SK-N-SH (cell line): ENCODE results near the gene PTPRC. TPM values are rescaled to one million over a fixed set of nuclear protein-coding genes. Genes with fewer than 3 reads are reported as not detected.

Experiments
- CTCF ChIA-PET: fragments of 300-600, 350-600 bp; formaldehyde crosslinking; extraction: SDS; loops from one replicate; lab custom pipeline; 2021; lab: Yijun Ruan, JAX
- POLR2A ChIA-PET: fragments of 350-600 bp; sonication (Branson Sonifier 250); formaldehyde crosslinking; extraction: SDS; loops from one replicate; lab custom pipeline; 2020; ENCODE audit warnings: antibody characterized with exemption, inconsistent platforms; lab: Yijun Ruan, JAX
- DNase-seq: peaks from one replicate; pipeline ENCODE4 v3.0.0; 2012
- H2AFZ ChIP-seq: fragments of 200-600 bp; sonication (generic); 2 replicates; pipeline ENCODE4 v1.8.1; 2016; ENCODE audit warnings: antibody characterized with exemption, mild to moderate bottlenecking, low read depth
- H3F3A ChIP-seq: fragments of 200-600 bp; sonication (generic); replicated peaks from 2 replicates; pipeline ENCODE3; 2016; ENCODE audit warnings: antibody characterized with exemption, mild to moderate bottlenecking; ENCODE audit not compliant: insufficient read depth
- H3K27ac ChIP-seq, 2 experiments: fragments of 200-500 bp in 1 of 2; fragments of 200-600 bp in 1 of 2; sonication (Bioruptor generic) in 1 of 2; sonication (generic), shearing (Covaris generic) in 1 of 2; 2 replicates each; pipeline versions ENCODE4 v1.5.1 to v1.6.1; 2014 to 2016; ENCODE audit warnings: low read depth in 2 of 2, inconsistent platforms in 1 of 2, low read length in 1 of 2, mild to moderate bottlenecking in 1 of 2, mixed read lengths in 1 of 2
- H3K27me3 ChIP-seq: fragments of 200-600 bp; sonication (generic), shearing (Covaris generic); 2 replicates; pipeline ENCODE4 v1.6.1; 2016; ENCODE audit warnings: mixed run types; ENCODE audit not compliant: insufficient read depth
- H3K36me3 ChIP-seq, 2 experiments: fragments of 200-500 bp in 1 of 2; fragments of 200-600 bp in 1 of 2; sonication (Bioruptor generic) in 1 of 2; sonication (generic) in 1 of 2; replicated peaks in 1 of 2; 2 replicates each; pipeline versions ENCODE3 to v1.5.1; 2014 to 2016; ENCODE audit warnings: low read length in 1 of 2, mild to moderate bottlenecking in 1 of 2; ENCODE audit not compliant: insufficient read depth in 2 of 2, control insufficient read depth in 1 of 2
- H3K4me1 ChIP-seq, 2 experiments: fragments of 200-500 bp in 1 of 2; fragments of 200-600 bp in 1 of 2; sonication (Bioruptor generic) in 1 of 2; sonication (generic), shearing (Covaris generic) in 1 of 2; 2 replicates each; pipeline versions ENCODE4 v1.5.1 to v1.6.1; 2014 to 2016; ENCODE audit warnings: low read depth in 1 of 2, low read length in 1 of 2, mixed run types in 1 of 2; ENCODE audit not compliant: insufficient read depth in 2 of 2, control insufficient read depth in 1 of 2
- H3K4me2 ChIP-seq: fragments of 200-600 bp; sonication (generic), shearing (Covaris generic); 2 replicates; pipeline ENCODE4 v1.6.1; 2017; ENCODE audit warnings: mixed run types
- H3K4me3 ChIP-seq, 2 experiments: fragments of 200-500 bp in 1 of 2; fragments of 200-600 bp in 1 of 2; sonication (Bioruptor generic) in 1 of 2; sonication (generic), shearing (Covaris generic) in 1 of 2; 2 replicates each; pipeline versions ENCODE4 v1.5.1 to v1.8.1; 2014 to 2016; ENCODE audit warnings: low read depth in 2 of 2, inconsistent platforms in 1 of 2, low read length in 1 of 2, mild to moderate bottlenecking in 1 of 2, mixed read lengths in 1 of 2, moderate library complexity in 1 of 2
- H3K79me2 ChIP-seq: fragments of 200-600 bp; sonication (generic); 2 replicates; pipeline ENCODE4 v1.8.1; 2017; ENCODE audit warnings: mild to moderate bottlenecking; ENCODE audit not compliant: insufficient read depth
- H3K9ac ChIP-seq: fragments of 200-600 bp; sonication (generic); 2 replicates; pipeline ENCODE4 v1.6.1; 2017; ENCODE audit warnings: mixed run types
- H3K9me2 ChIP-seq: fragments of 200-600 bp; sonication (generic); 2 replicates; pipeline ENCODE4 v1.6.1; 2017; ENCODE audit warnings: mixed run types
- H3K9me3 ChIP-seq: fragments of 200-600 bp; sonication (generic); 2 replicates; pipeline ENCODE4 v1.6.1; 2017; ENCODE audit warnings: mixed run types, mild to moderate bottlenecking, moderate library complexity
- H4K20me1 ChIP-seq: fragments of 200-600 bp; sonication (generic); 2 replicates; pipeline ENCODE4 v1.6.1; 2017; ENCODE audit warnings: mild to moderate bottlenecking, mixed run types; ENCODE audit not compliant: insufficient read depth
- ELF1 ChIP-seq: IDR thresholded peaks from 2 replicates; pipeline ENCODE4 v1.4.0; 2012
- EP300 ChIP-seq, 2 experiments: IDR thresholded peaks; 2 replicates each; pipeline versions ENCODE4 v1.4.0 to v1.6.1; 2012; ENCODE audit warnings: borderline replicate concordance in 1 of 2, low read depth in 1 of 2, low read length in 1 of 2
- FOSL2 ChIP-seq: IDR thresholded peaks from 2 replicates; pipeline ENCODE4 v1.4.0; 2012; ENCODE audit warnings: low read depth, mild to moderate bottlenecking, moderate library complexity, borderline replicate concordance
- FOXM1 ChIP-seq: IDR thresholded peaks from 2 replicates; pipeline ENCODE4 v1.4.0; 2012; ENCODE audit warnings: low read depth, mild to moderate bottlenecking
- JUND ChIP-seq: IDR thresholded peaks from 2 replicates; pipeline ENCODE4 v1.4.0; 2012
- MEF2A ChIP-seq: IDR thresholded peaks from 2 replicates; pipeline ENCODE4 v1.4.0; 2012; ENCODE audit warnings: low read depth, borderline replicate concordance
- MXI1 ChIP-seq: IDR thresholded peaks from 2 replicates; pipeline ENCODE4 v1.6.1; 2012; ENCODE audit warnings: mild to moderate bottlenecking, low read depth, low read length, improper control_type of control experiment
- NFIC ChIP-seq: IDR thresholded peaks from 2 replicates; pipeline ENCODE4 v1.4.0; 2012; ENCODE audit warnings: borderline replicate concordance
- POLR2AphosphoS5 ChIP-seq: IDR thresholded peaks from 2 replicates; pipeline ENCODE4 v1.6.1; 2012; ENCODE audit warnings: low read depth, low read length
- SMC3 ChIP-seq: IDR thresholded peaks from 2 replicates; pipeline ENCODE4 v1.6.1; 2012; ENCODE audit warnings: low read depth, low read length, improper control_type of control experiment
- TCF12 ChIP-seq: IDR thresholded peaks from 2 replicates; pipeline ENCODE4 v1.4.0; 2012
- YY1 ChIP-seq: IDR thresholded peaks from 2 replicates; pipeline ENCODE4 v1.4.0; 2012; ENCODE audit warnings: low read depth, mild to moderate bottlenecking
- WGBS: methylation state at CpG from one replicate; pipeline ENCODE4 v1.1.6; 2017; ENCODE audit warnings: low lambda C conversion rate; 5-methylcytosine and 5-hydroxymethylcytosine counted together
- polyA plus RNA-seq, 3 experiments: library from polyadenylated mRNA; depleted of rRNA; stranded (reverse); fragments of >200 nt; gene quantifications; 2 replicates each; pipeline ENCODE4 v1.2.3, GENCODE V29; 2012
- TF ChIP-seq, protein P1 (sequence below): fragments of 200-600 bp; sonication (generic); IDR thresholded peaks from 2 replicates; pipeline ENCODE4 v1.6.1; 2017; ENCODE audit warnings: antibody characterized with exemption, mild to moderate bottlenecking, moderate library complexity
- TF ChIP-seq, protein P2 (sequence below): IDR thresholded peaks from 2 replicates; pipeline ENCODE4 v1.6.1; 2012; ENCODE audit warnings: mild to moderate bottlenecking, low read depth, low read length, moderate library complexity
- TF ChIP-seq, protein P3 (sequence below): fragments of 150-350 bp; IDR thresholded peaks from 2 replicates; pipeline ENCODE4 v1.6.1; 2016; ENCODE audit warnings: mild to moderate bottlenecking, low read depth, low read length

PTPRC gene
- polyA plus RNA-seq, 1 of the 3 experiments (the other 2 are of a cell fraction) = 0.03 TPM

DNA sequence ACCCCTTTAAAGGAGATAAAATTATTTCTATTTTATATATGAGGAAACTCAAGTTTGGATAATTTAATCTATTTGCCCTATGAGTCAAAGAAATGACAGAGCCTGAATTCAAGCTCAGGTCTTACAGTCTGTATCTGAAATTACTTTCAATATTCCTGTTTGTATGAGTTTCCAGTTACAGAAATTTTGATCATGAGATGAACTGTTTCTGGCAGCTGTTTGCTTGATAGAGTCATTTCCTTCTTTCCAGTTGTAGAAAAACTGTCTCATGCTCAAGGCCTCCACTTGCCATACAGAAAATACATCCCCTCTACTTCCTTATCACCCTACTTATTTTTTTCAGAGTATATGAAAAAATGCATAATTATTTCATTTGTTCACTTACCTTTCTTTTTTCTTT, 87.6 kb downstream of the PTPRC start:
- H2AFZ ChIP-seq = peak overlapping the region; percentile 64
- no peaks in the 10 kb centered on the region for H4K20me1 ChIP-seq
- no peak overlapping the region for H3K4me2 ChIP-seq
- H3K27me3 ChIP-seq = no peaks in the 10 kb centered on the region
- no peaks in the 10 kb centered on the region for H3K9me2 ChIP-seq
- no peaks in the 10 kb centered on the region for H3K9me3 ChIP-seq
- H3K27ac ChIP-seq = peak overlapping the region in 1 of 2 experiments; percentile 75; a peak in 3 of 4 replicates
- no peak for DNase-seq
- H3K36me3 ChIP-seq = no peaks in the 10 kb centered on the region
- TF ChIP-seq FOXM1 (no peak), TCF12 (peak; percentile 20; the same call in 1 of the 2 replicates), FOSL2 (peak; percentile 30; the same call in 1 of the 2 replicates), MXI1 (no peak), NFIC (no peak), JUND (peak; percentile 38; the same call in 1 of the 2 replicates), EP300 (IDR thresholded peaks at IDR 0.05; ENCODE audit: borderline replicate concordance in 1 of 2, low read depth in 1 of 2, low read length in 1 of 2) (no peak), MEF2A (no peak), POLR2AphosphoS5 (no peak)
- TF ChIP-seq, protein P1, sequence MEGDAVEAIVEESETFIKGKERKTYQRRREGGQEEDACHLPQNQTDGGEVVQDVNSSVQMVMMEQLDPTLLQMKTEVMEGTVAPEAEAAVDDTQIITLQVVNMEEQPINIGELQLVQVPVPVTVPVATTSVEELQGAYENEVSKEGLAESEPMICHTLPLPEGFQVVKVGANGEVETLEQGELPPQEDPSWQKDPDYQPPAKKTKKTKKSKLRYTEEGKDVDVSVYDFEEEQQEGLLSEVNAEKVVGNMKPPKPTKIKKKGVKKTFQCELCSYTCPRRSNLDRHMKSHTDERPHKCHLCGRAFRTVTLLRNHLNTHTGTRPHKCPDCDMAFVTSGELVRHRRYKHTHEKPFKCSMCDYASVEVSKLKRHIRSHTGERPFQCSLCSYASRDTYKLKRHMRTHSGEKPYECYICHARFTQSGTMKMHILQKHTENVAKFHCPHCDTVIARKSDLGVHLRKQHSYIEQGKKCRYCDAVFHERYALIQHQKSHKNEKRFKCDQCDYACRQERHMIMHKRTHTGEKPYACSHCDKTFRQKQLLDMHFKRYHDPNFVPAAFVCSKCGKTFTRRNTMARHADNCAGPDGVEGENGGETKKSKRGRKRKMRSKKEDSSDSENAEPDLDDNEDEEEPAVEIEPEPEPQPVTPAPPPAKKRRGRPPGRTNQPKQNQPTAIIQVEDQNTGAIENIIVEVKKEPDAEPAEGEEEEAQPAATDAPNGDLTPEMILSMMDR = no peak
- TF ChIP-seq, protein P2, sequence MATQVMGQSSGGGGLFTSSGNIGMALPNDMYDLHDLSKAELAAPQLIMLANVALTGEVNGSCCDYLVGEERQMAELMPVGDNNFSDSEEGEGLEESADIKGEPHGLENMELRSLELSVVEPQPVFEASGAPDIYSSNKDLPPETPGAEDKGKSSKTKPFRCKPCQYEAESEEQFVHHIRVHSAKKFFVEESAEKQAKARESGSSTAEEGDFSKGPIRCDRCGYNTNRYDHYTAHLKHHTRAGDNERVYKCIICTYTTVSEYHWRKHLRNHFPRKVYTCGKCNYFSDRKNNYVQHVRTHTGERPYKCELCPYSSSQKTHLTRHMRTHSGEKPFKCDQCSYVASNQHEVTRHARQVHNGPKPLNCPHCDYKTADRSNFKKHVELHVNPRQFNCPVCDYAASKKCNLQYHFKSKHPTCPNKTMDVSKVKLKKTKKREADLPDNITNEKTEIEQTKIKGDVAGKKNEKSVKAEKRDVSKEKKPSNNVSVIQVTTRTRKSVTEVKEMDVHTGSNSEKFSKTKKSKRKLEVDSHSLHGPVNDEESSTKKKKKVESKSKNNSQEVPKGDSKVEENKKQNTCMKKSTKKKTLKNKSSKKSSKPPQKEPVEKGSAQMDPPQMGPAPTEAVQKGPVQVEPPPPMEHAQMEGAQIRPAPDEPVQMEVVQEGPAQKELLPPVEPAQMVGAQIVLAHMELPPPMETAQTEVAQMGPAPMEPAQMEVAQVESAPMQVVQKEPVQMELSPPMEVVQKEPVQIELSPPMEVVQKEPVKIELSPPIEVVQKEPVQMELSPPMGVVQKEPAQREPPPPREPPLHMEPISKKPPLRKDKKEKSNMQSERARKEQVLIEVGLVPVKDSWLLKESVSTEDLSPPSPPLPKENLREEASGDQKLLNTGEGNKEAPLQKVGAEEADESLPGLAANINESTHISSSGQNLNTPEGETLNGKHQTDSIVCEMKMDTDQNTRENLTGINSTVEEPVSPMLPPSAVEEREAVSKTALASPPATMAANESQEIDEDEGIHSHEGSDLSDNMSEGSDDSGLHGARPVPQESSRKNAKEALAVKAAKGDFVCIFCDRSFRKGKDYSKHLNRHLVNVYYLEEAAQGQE = no peak
- H3K4me1 ChIP-seq = peaks cover 0 to 15% of the 10 kb centered on the region in 2 experiments; a peak in 2 of 4 replicates
- H3K4me3 ChIP-seq = no peak overlapping the region
- POLR2A ChIA-PET = no interaction called here
- CTCF ChIA-PET = interaction anchor here (0.8 kb wide), 1 partner anchor 443 kb away, joined by 4 read pairs; no protein-coding TSS in a partner anchor
- peaks cover 16% of the 10 kb centered on the region for H3F3A ChIP-seq
- H3K79me2 ChIP-seq = no peaks in the 10 kb centered on the region
- H3K9ac ChIP-seq = peak overlapping the region; percentile 15; the same call in 1 of the 2 replicates

DNA sequence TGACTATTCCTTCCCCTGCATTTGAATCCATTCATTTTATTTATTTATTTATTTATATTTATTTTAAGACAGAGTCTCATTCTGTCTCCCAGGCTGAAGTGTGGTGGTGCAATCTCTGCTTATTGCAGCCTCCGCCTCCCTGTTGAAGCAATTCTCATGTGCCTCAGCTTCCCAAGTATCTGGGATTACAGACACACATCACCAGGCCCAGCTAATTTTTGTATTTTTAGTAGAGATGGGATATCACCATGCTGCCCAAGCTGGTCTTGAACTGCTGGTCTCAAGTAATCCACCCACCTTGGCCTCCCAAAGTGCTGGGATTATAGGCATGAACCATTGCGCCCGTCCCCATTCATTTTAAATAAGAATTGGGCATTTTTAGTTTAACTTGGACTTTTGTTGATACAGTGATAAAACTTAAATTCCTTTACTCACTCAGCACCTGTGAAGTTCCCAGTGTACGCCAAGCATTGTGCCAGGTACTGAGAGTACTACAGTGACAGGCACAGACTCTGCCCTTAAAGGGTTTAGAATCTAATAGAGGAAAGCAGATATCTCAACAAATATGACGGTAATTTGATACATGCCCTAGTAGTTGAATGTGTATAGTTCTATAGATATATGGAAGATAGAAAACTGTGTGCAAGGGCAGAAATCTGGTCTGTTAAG, 90.5 kb downstream of the PTPRC start:
- Histone ChIP-seq H3K4me1 (peaks cover 0 to 15% of the 10 kb centered on the region in 2 experiments; a peak in 2 of 4 replicates), H3F3A (peaks cover 16% of the 10 kb centered on the region), H4K20me1 (no peaks in the 10 kb centered on the region), H3K9ac (no peak overlapping the region), H3K27ac (no peak overlapping the region), H3K9me2 (no peaks in the 10 kb centered on the region), H3K4me3 (no peak overlapping the region), H3K9me3 (no peaks in the 10 kb centered on the region), H3K79me2 (no peaks in the 10 kb centered on the region), H3K27me3 (no peaks in the 10 kb centered on the region), H2AFZ (no peak overlapping the region), H3K4me2 (no peak overlapping the region), H3K36me3 (no peaks in the 10 kb centered on the region)
- ChIA-PET POLR2A (no interaction called here), CTCF (no interaction called here)
- no peak for DNase-seq
- WGBS = 94% methylated on average over 5 of the region's 5 CpGs
- TF ChIP-seq, protein P3, sequence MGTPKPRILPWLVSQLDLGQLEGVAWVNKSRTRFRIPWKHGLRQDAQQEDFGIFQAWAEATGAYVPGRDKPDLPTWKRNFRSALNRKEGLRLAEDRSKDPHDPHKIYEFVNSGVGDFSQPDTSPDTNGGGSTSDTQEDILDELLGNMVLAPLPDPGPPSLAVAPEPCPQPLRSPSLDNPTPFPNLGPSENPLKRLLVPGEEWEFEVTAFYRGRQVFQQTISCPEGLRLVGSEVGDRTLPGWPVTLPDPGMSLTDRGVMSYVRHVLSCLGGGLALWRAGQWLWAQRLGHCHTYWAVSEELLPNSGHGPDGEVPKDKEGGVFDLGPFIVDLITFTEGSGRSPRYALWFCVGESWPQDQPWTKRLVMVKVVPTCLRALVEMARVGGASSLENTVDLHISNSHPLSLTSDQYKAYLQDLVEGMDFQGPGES = no peak
- no peak for TF ChIP-seq ELF1
- no peak for TF ChIP-seq TCF12
- TF ChIP-seq YY1 = no peak
- TF ChIP-seq NFIC = no peak
- TF ChIP-seq, protein P2 = no peak
- no peak for TF ChIP-seq SMC3
